HEK293 (cell line): ENCODE measurements around the gene OR5F1.

Source experiments
- CTCF ChIA-PET: fragments of 350-600 bp; formaldehyde crosslinking; extraction: SDS; loops from one replicate; lab custom pipeline; 2021; ENCODE audit warnings: antibody characterized with exemption; lab: Yijun Ruan, JAX
- POLR2A ChIA-PET: fragments of 300-600 bp; formaldehyde crosslinking; extraction: SDS; loops from one replicate; lab custom pipeline; 2020; ENCODE audit warnings: antibody characterized with exemption, inconsistent platforms; lab: Yijun Ruan, JAX
- H3K27ac ChIP-seq: fragments of 200-500 bp; sonication (Bioruptor generic); 2 replicates; pipeline ENCODE4 v1.5.1; 2014; ENCODE audit warnings: low read depth, low read length, control low read depth, inconsistent platforms; ENCODE audit errors: extremely low read depth
- H3K36me3 ChIP-seq, 2 experiments: fragments of 200-500 bp in 1 of 2; sonication (Bioruptor generic) in 1 of 2; 1 replicate in 1 of 2; 2 replicates in 1 of 2; pipeline ENCODE4 v1.5.1; 2014 to 2017; ENCODE audit warnings: inconsistent platforms in 2 of 2, low read length in 2 of 2; ENCODE audit not compliant: control insufficient read depth in 2 of 2, insufficient read depth in 1 of 2
- H3K4me1 ChIP-seq: fragments of 200-500 bp; sonication (Bioruptor generic); 2 replicates; pipeline ENCODE4 v1.5.1; 2014; ENCODE audit warnings: mild to moderate bottlenecking, low read length, inconsistent platforms; ENCODE audit not compliant: control insufficient read depth, insufficient read depth
- H3K4me3 ChIP-seq: 2 replicates; pipeline ENCODE4 v1.5.1; 2011; ENCODE audit warnings: low read depth, mild to moderate bottlenecking, control low read depth, low read length, moderate library complexity
- H3K9me3 ChIP-seq: fragments of 200-500 bp; sonication (Bioruptor generic); 2 replicates; pipeline ENCODE4 v1.5.1; 2014; ENCODE audit warnings: low read depth, low read length, inconsistent platforms; ENCODE audit not compliant: control insufficient read depth, insufficient read depth
- BCL11A ChIP-seq: fragments of 450-650 bp; formaldehyde crosslinking; IDR thresholded peaks from 2 replicates; pipeline ENCODE4 v1.5.1; 2016; ENCODE audit warnings: low read depth, missing biosample characterization, missing genetic modification characterization
- EGR2 ChIP-seq: fragments of 450-650 bp; formaldehyde crosslinking; IDR thresholded peaks from 2 replicates; pipeline ENCODE4 v1.5.1; 2016; ENCODE audit warnings: low read depth, missing biosample characterization, missing genetic modification characterization
- IKZF3 ChIP-seq: fragments of 450-650 bp; IDR thresholded peaks from 2 replicates; pipeline ENCODE4 v1.5.0; 2018; ENCODE audit warnings: missing biosample characterization, mild to moderate bottlenecking, missing genetic modification characterization, moderate library complexity
- KLF1 ChIP-seq: fragments of 450-650 bp; formaldehyde crosslinking; IDR thresholded peaks from 2 replicates; pipeline ENCODE4 v1.5.1; 2016; ENCODE audit warnings: missing biosample characterization, missing genetic modification characterization
- KLF9 ChIP-seq: fragments of 450-650 bp; formaldehyde crosslinking; IDR thresholded peaks from 2 replicates; pipeline ENCODE4 v1.5.1; 2016; ENCODE audit warnings: missing biosample characterization, missing genetic modification characterization, low read depth
- PRDM10 ChIP-seq: fragments of 450-650 bp; formaldehyde crosslinking; IDR thresholded peaks from 2 replicates; pipeline ENCODE4 v1.5.1; 2016; ENCODE audit warnings: missing biosample characterization, missing genetic modification characterization
- TRIM28 ChIP-seq: IDR thresholded peaks from 2 replicates; pipeline ENCODE4 v1.6.1; 2011; ENCODE audit warnings: low read length, control low read depth, borderline replicate concordance
- ZIC2 ChIP-seq: fragments of 450-650 bp; formaldehyde crosslinking; IDR thresholded peaks from 2 replicates; pipeline ENCODE4 v1.5.1; 2016; ENCODE audit warnings: missing biosample characterization, missing genetic modification characterization
- ZNF132 ChIP-seq: fragments of 450-650 bp; formaldehyde crosslinking; IDR thresholded peaks from 2 replicates; pipeline ENCODE4 v1.5.1; 2017; ENCODE audit warnings: missing biosample characterization, missing genetic modification characterization, borderline replicate concordance
- ZNF140 ChIP-seq: fragments of 450-650 bp; formaldehyde crosslinking; IDR thresholded peaks from 2 replicates; pipeline ENCODE4 v1.5.1; 2016; ENCODE audit warnings: missing biosample characterization, missing genetic modification characterization
- ZNF146 ChIP-seq: fragments of 450-650 bp; formaldehyde crosslinking; IDR thresholded peaks from 2 replicates; pipeline ENCODE4 v1.5.1; 2016; ENCODE audit warnings: missing biosample characterization, missing genetic modification characterization
- ZNF169 ChIP-seq: fragments of 450-650 bp; formaldehyde crosslinking; IDR thresholded peaks from 2 replicates; pipeline ENCODE4 v1.5.1; 2016; ENCODE audit warnings: missing biosample characterization, missing genetic modification characterization
- ZNF184 ChIP-seq: fragments of 450-650 bp; IDR thresholded peaks from 2 replicates; pipeline ENCODE4 v1.5.1; 2018; ENCODE audit warnings: missing biosample characterization, mild to moderate bottlenecking, missing genetic modification characterization
- ZNF239 ChIP-seq: fragments of 450-650 bp; formaldehyde crosslinking; IDR thresholded peaks from 2 replicates; pipeline ENCODE4 v1.5.1; 2016; ENCODE audit warnings: missing biosample characterization, missing genetic modification characterization
- ZNF280C ChIP-seq: fragments of 450-650 bp; formaldehyde crosslinking; IDR thresholded peaks from 2 replicates; pipeline ENCODE4 v1.5.1; 2016; ENCODE audit warnings: missing biosample characterization, missing genetic modification characterization
- ZNF335 ChIP-seq: fragments of 450-650 bp; formaldehyde crosslinking; conservative IDR thresholded peaks from 2 replicates; pipeline ENCODE4 v1.5.1; 2016; ENCODE audit warnings: missing biosample characterization, missing genetic modification characterization
- ZNF433 ChIP-seq: fragments of 450-650 bp; formaldehyde crosslinking; IDR thresholded peaks from 2 replicates; pipeline ENCODE4 v1.5.1; 2016; ENCODE audit warnings: missing biosample characterization, missing genetic modification characterization, low read depth
- ZNF530 ChIP-seq: fragments of 450-650 bp; formaldehyde crosslinking; IDR thresholded peaks from 2 replicates; pipeline ENCODE4 v1.5.1; 2016; ENCODE audit warnings: low read depth, missing biosample characterization, missing genetic modification characterization
- ZNF776 ChIP-seq: fragments of 450-650 bp; formaldehyde crosslinking; IDR thresholded peaks from 2 replicates; pipeline ENCODE4 v1.5.0; 2017; ENCODE audit warnings: missing biosample characterization, missing genetic modification characterization, borderline replicate concordance
- ZNF792 ChIP-seq: fragments of 450-650 bp; formaldehyde crosslinking; IDR thresholded peaks from 2 replicates; pipeline ENCODE4 v1.5.1; 2016; ENCODE audit warnings: missing biosample characterization, missing genetic modification characterization
- ZXDB ChIP-seq: fragments of 450-650 bp; formaldehyde crosslinking; IDR thresholded peaks from 2 replicates; pipeline ENCODE4 v1.5.1; 2016; ENCODE audit warnings: missing biosample characterization, missing genetic modification characterization
- TF ChIP-seq, protein P1 (sequence below): fragments of 450-650 bp; formaldehyde crosslinking; IDR thresholded peaks from 2 replicates; pipeline ENCODE4 v1.5.1; 2016; ENCODE audit warnings: missing biosample characterization, missing genetic modification characterization
- TF ChIP-seq, protein P2 (sequence below): fragments of 450-650 bp; formaldehyde crosslinking; IDR thresholded peaks from 2 replicates; pipeline ENCODE4 v1.5.1; 2017; ENCODE audit warnings: missing biosample characterization, missing genetic modification characterization
- TF ChIP-seq, protein P3 (sequence below): fragments of 450-650 bp; formaldehyde crosslinking; IDR thresholded peaks from 2 replicates; pipeline ENCODE4 v1.5.1; 2016; ENCODE audit warnings: missing biosample characterization, missing genetic modification characterization
- TF ChIP-seq, protein P4 (sequence below): fragments of 450-650 bp; formaldehyde crosslinking; IDR thresholded peaks from 2 replicates; pipeline ENCODE4 v1.5.1; 2016; ENCODE audit warnings: missing biosample characterization, missing genetic modification characterization

OR5F1 gene

DNA sequence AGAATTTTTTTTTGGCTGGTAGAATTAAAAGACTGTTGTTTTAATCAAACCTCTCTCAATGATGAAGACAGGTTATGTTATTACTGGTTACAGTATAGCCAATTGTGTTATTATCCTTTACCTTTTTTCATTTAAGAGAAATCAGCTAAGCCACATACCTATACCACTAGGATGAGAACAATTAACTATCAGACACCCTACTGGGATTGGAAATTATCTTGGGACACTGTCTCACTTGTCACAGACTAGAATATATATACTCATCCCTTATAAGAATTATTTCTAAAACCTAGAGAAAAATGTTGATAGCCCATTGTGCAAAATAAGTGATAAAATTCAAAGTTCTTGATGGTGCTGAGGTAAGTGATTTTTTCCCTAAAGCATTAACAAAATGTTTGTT lies 32.9 kb upstream of the OR5F1 start, which contains the start of gene OR5AS1:
Gene OR5AS1, plus strand, starts transcription at position 301 of the 400 bp plus-strand sequence. CDS start 2,765 bp downstream, outside the sequence.
- no peak within 1 kb of the TSS for H3K27ac ChIP-seq
- no peaks in the 10 kb centered on the region for H3K4me1 ChIP-seq
- ChIA-PET CTCF (no interaction called here), POLR2A (no interaction called here)
- no peaks in the 10 kb centered on the region for H3K9me3 ChIP-seq
- H3K36me3 ChIP-seq = no peaks in the 10 kb centered on the region
- H3K4me3 ChIP-seq = no peak within 1 kb of the TSS
- TF ChIP-seq EGR2 (tag by site-specific recombination) = no peak
- TF ChIP-seq ZNF146 (tag by site-specific recombination) = no peak
- TF ChIP-seq, protein P1, sequence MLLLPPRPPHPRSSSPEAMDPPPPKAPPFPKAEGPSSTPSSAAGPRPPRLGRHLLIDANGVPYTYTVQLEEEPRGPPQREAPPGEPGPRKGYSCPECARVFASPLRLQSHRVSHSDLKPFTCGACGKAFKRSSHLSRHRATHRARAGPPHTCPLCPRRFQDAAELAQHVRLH (tag by site-specific recombination) = no peak
- TF ChIP-seq ZXDB (tag by site-specific recombination) = no peak
- no peak for TF ChIP-seq IKZF3 (tag by site-specific recombination)

DNA sequence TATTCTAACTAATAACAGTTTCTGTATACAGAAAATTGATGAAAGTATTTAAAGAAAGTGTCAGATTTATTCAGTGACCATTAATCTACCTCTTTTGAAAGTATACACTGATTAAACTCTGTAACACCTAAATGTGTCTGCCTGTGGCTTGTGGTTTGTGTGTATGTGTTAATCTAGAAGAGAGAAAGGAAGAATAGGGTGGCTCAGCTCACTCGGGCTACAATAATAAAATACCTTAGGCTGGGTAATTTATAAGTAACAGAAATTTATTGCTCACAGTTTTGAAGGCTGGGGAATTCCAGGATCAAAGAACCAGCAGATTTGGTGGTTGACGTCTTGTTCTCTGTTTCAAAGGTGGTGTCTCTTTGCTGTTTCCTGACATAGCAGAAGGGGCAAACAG lies 19.4 kb upstream of the OR5F1 start:
- Histone ChIP-seq H3K27ac (no peak overlapping the region), H3K4me1 (no peaks in the 10 kb centered on the region), H3K4me3 (no peak overlapping the region), H3K9me3 (no peaks in the 10 kb centered on the region), H3K36me3 (no peaks in the 10 kb centered on the region)
- CTCF ChIA-PET = no interaction called here
- TF ChIP-seq, protein P2, sequence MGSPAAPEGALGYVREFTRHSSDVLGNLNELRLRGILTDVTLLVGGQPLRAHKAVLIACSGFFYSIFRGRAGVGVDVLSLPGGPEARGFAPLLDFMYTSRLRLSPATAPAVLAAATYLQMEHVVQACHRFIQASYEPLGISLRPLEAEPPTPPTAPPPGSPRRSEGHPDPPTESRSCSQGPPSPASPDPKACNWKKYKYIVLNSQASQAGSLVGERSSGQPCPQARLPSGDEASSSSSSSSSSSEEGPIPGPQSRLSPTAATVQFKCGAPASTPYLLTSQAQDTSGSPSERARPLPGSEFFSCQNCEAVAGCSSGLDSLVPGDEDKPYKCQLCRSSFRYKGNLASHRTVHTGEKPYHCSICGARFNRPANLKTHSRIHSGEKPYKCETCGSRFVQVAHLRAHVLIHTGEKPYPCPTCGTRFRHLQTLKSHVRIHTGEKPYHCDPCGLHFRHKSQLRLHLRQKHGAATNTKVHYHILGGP (tag by site-specific recombination) = no peak
- TF ChIP-seq ZNF280C (tag by site-specific recombination) = no peak
- TF ChIP-seq, protein P3, sequence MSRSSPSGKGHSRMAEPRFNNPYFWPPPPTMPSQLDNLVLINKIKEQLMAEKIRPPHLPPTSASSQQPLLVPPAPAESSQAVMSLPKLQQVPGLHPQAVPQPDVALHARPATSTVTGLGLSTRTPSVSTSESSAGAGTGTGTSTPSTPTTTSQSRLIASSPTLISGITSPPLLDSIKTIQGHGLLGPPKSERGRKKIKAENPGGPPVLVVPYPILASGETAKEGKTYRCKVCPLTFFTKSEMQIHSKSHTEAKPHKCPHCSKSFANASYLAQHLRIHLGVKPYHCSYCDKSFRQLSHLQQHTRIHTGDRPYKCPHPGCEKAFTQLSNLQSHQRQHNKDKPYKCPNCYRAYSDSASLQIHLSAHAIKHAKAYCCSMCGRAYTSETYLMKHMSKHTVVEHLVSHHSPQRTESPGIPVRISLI (tag by site-specific recombination) = no peak
- TF ChIP-seq KLF9 (tag by site-specific recombination) = no peak
- TF ChIP-seq TRIM28 = no peak
- TF ChIP-seq ZIC2 (tag by site-specific recombination) = no peak
- TF ChIP-seq PRDM10 = no peak
- TF ChIP-seq ZNF776 (tag by site-specific recombination) = no peak
- TF ChIP-seq ZNF335 (tag by site-specific recombination) = no peak
- TF ChIP-seq KLF1 = no peak
- TF ChIP-seq ZNF132 = no peak
- no peak for TF ChIP-seq BCL11A (tag by site-specific recombination)
- TF ChIP-seq ZNF792 (tag by site-specific recombination) = no peak
- TF ChIP-seq ZNF169 (tag by site-specific recombination) = no peak
- no peak for TF ChIP-seq ZNF140 (tag by site-specific recombination)
- no peak for TF ChIP-seq ZNF239 (tag by site-specific recombination)
- TF ChIP-seq ZNF184 (tag by site-specific recombination) = no peak
- TF ChIP-seq ZNF433 (tag by site-specific recombination) = no peak
- TF ChIP-seq, protein P4, sequence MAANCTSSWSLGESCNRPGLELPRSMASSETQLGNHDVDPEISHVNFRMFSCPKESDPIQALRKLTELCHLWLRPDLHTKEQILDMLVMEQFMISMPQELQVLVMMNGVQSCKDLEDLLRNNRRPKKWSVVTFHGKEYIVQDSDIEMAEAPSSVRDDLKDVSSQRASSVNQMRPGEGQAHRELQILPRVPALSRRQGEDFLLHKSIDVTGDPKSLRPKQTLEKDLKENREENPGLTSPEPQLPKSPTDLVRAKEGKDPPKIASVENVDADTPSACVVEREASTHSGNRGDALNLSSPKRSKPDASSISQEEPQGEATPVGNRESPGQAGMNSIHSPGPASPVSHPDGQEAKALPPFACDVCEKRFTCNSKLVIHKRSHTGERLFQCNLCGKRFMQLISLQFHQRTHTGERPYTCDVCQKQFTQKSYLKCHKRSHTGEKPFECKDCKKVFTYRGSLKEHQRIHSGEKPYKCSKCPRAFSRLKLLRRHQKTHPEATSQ = no peak
- no peak for TF ChIP-seq ZNF530 (tag by site-specific recombination)
- POLR2A ChIA-PET = no interaction called here
